SJCRH30 (cell line): ENCODE measurements around the gene MYCBP2. TPM values are rescaled to one million over a fixed set of nuclear protein-coding genes. Genes with fewer than 3 reads are reported as not detected.
"Not testable (repeated sequence)": the region's sequence is repeated elsewhere in the genome, so short reads cannot be mapped to it uniquely, and the experiment has no call there.

Experiments
- DNase-seq, 2 experiments: peaks; one replicate each; pipeline ENCODE4 v3.0.0-alpha.2; 2015 to 2020
- H3K27ac ChIP-seq: fragments of 250-450 bp; sonication (Bioruptor Pico); 2 replicates; pipeline ENCODE4 v1.5.1; 2020; ENCODE audit warnings: mild to moderate bottlenecking, moderate library complexity
- H3K27me3 ChIP-seq: fragments of 250-450 bp; sonication (Bioruptor Pico); 2 replicates; pipeline ENCODE4 v1.5.1; 2020; ENCODE audit warnings: mild to moderate bottlenecking, moderate library complexity
- H3K36me3 ChIP-seq: fragments of 250-450 bp; sonication (Bioruptor Pico); 2 replicates; pipeline ENCODE4 v1.5.1; 2020; ENCODE audit warnings: mild to moderate bottlenecking, moderate library complexity
- H3K4me1 ChIP-seq: fragments of 250-450 bp; sonication (Bioruptor Pico); 2 replicates; pipeline ENCODE4 v1.5.1; 2020; ENCODE audit warnings: mild to moderate bottlenecking, moderate library complexity
- H3K4me3 ChIP-seq: fragments of 250-450 bp; sonication (Bioruptor Pico); 2 replicates; pipeline ENCODE4 v1.5.1; 2020; ENCODE audit warnings: mild to moderate bottlenecking, moderate library complexity
- H3K9me3 ChIP-seq: fragments of 250-450 bp; sonication (Bioruptor Pico); replicated peaks from 2 replicates; pipeline ENCODE4 v1.5.1; 2020; ENCODE audit warnings: mild to moderate bottlenecking, moderate library complexity
- total RNA-seq: library from RNA; depleted of rRNA; stranded (reverse); fragments of >200 nt; shearing (Covaris generic); gene quantifications from 2 replicates; pipeline ENCODE4 v1.2.3, GENCODE V29; 2014

The MYCBP2 gene
- total RNA-seq, 1 experiment from 2014 or later, result 45.2 TPM

DNA sequence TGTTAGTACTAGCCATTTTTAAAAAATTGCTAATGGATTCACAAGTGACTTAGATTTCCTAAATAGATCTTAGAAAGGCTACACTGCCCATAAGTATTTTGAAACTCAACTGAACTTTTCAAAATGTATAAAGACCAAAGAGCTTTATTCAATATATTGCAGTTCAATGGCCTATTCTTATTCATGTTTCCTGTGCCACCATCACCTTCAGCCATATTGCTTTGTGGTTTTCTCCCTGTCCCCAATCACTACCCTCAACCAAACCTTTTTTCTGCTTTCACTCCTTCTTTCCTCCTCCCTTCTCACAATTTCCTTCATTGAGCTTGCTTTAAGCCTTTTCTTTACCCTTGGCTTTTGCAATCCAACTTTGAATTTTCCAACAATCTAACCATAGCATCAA is 100.9 kb downstream of the MYCBP2 start:
- Histone ChIP-seq H3K27me3 (no peaks in the 10 kb centered on the region), H3K27ac (no peak overlapping the region), H3K4me3 (no peak overlapping the region), H3K9me3 (no peaks in the 10 kb centered on the region), H3K4me1 (no peaks in the 10 kb centered on the region), H3K36me3 (peaks cover 2% of the 10 kb centered on the region)
- DNase-seq, result no peak

GRCh38 chr13:77222909-77223308 is 104.0 kb downstream of the MYCBP2 start:
- Histone ChIP-seq H3K4me3 (no peak overlapping the region), H3K27me3 (no peaks in the 10 kb centered on the region), H3K27ac (no peak overlapping the region), H3K36me3 (peaks cover 5% of the 10 kb centered on the region), H3K9me3 (no peaks in the 10 kb centered on the region), H3K4me1 (no peaks in the 10 kb centered on the region)
- no peak for DNase-seq

DNA sequence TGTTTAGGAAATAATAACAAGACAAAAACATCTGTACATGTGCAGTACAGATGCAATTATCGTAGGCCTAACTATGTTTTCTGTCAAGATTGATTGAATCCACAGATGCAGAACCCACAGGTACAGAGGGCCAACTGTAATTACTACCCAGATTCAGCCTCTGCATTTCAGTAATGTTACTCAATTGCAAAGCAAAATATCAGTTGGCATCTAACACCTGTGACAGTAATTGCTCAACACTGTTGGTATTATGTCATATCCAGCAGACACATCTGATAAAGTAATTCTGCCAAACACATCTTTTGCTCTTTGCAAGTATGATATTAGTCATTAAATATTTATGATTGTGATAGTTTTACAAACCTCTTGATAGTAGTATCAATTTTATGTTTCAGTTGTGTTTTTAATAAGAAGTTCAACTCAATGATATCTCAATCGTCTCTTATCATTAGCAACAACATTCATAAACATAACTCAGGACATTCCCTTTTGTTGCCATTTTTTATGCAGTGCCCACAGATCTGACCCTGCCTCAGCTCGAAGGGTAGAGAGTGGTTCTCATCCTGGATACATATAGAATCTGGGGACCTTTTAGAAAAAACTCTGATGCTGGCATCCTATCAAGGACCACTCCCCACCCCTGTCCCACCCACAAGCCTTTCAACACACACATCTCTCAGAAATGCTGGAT is 104.7 kb downstream of the MYCBP2 start:
- DNase-seq, result no peak
- Histone ChIP-seq H3K4me1 (no peaks in the 10 kb centered on the region), H3K4me3 (no peak overlapping the region), H3K36me3 (peaks cover 5% of the 10 kb centered on the region), H3K27ac (no peak overlapping the region), H3K9me3 (no peaks in the 10 kb centered on the region), H3K27me3 (no peaks in the 10 kb centered on the region)

- Histone ChIP-seq H3K9me3 (no peaks in the 10 kb centered on the region), H3K4me1 (no peaks in the 10 kb centered on the region), H3K36me3 (peaks cover 8% of the 10 kb centered on the region), H3K27ac (no peak overlapping the region), H3K27me3 (no peaks in the 10 kb centered on the region), H3K4me3 (no peak overlapping the region)
- DNase-seq, result no peak
Measured at GRCh38 chr13:77219401-77219800, 107.5 kb downstream of the MYCBP2 start.

GRCh38 chr13:77218274-77218673 is 108.6 kb downstream of the MYCBP2 start:
- no peak overlapping the region for H3K4me3 ChIP-seq
- no peaks in the 10 kb centered on the region for H3K9me3 ChIP-seq
- H3K4me1 ChIP-seq, result no peaks in the 10 kb centered on the region
- DNase-seq, result no peak
- H3K36me3 ChIP-seq, result peaks cover 8% of the 10 kb centered on the region
- H3K27ac ChIP-seq, result no peak overlapping the region
- no peaks in the 10 kb centered on the region for H3K27me3 ChIP-seq

DNA sequence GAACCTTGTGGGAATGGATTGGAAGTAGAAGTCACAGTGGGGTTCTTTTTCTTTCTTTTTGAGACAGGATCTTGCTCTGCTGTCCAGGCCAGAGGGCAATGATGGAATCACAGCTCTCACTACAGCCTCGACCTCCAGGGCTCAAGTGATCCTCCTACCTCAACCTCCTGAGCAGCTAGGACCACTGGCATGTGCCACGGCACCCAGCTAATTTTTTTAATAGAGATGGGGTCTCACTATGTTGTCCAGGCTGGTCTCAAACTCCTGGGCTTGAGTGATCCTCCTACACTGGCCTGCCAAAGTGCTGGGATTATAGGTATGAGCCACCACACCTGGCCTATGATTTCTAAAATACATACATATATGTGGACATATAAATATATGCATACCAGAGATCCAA is 111.4 kb downstream of the MYCBP2 start:
- no peak for DNase-seq
- no peaks in the 10 kb centered on the region for H3K9me3 ChIP-seq
- no peaks in the 10 kb centered on the region for H3K4me1 ChIP-seq
- H3K36me3 ChIP-seq, result peaks cover 19% of the 10 kb centered on the region
- H3K27me3 ChIP-seq, result no peaks in the 10 kb centered on the region
- no peak overlapping the region for H3K27ac ChIP-seq
- no peak overlapping the region for H3K4me3 ChIP-seq

DNA sequence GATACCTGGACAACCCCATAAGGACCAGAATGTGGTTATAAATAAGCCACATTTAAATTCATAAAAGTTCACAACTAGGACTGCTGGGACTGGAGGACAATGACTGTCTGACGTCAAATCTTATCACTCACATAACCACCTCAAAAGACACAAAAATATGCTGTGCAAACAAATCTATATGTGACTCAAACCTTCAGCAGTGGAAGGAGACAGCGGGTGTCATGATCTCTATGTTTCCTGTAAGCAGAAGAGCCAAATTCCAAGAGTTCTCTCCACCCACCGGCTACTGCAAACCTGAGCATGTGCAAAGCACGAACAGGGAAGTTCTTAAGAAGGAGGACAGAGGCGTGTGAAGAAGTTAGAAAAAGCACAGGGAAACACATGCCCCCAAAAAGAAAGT is 113.2 kb downstream of the MYCBP2 start:
- H3K4me3 ChIP-seq, result no peak overlapping the region
- H3K9me3 ChIP-seq, result no peaks in the 10 kb centered on the region
- H3K27me3 ChIP-seq, result no peaks in the 10 kb centered on the region
- no peaks in the 10 kb centered on the region for H3K4me1 ChIP-seq
- H3K36me3 ChIP-seq, result peaks cover 19% of the 10 kb centered on the region
- H3K27ac ChIP-seq, result no peak overlapping the region
- DNase-seq, result no peak

- Histone ChIP-seq H3K36me3 (peaks cover 16% of the 10 kb centered on the region), H3K9me3 (no peaks in the 10 kb centered on the region), H3K27ac (no peak overlapping the region), H3K4me3 (no peak overlapping the region), H3K4me1 (no peaks in the 10 kb centered on the region), H3K27me3 (no peaks in the 10 kb centered on the region)
- DNase-seq, result no peak
Measured at GRCh38 chr13:77207943-77208342, 119.0 kb downstream of the MYCBP2 start.

- not testable (repeated sequence) for H3K27ac ChIP-seq, H3K4me3 ChIP-seq, H3K4me1 ChIP-seq, H3K9me3 ChIP-seq, H3K27me3 ChIP-seq, DNase-seq
- peaks cover 11% of the 10 kb centered on the region for H3K36me3 ChIP-seq
Measured at GRCh38 chr13:77198995-77199394, 127.9 kb downstream of the MYCBP2 start.

DNA sequence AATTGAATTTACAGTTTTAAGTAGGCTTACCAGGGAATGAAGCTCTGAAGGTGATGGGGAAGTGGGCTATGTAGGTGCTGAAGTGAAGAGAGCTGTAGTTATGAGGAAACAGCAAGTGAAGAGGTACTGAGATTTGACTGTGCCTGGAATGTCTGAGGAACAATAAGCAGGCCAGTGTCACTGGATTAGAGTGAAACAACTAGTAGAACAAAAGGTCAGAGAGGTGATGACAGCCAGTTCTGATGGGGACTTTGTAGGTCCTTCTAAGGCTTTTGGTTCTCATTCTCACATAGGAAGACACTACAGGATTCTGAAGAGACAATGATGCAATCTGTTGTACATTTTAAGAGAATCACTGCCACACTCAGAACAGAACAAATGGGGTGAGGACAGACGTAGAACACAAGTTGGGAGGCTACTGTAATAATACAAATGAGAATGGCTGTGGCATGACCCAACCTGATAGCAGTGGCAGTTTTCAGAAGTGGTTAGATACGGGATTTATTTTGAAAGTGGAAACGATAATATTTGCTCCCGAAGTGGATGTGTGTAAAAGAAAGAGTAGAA is 130.8 kb downstream of the MYCBP2 start:
- peaks cover 17% of the 10 kb centered on the region for H3K36me3 ChIP-seq
- no peaks in the 10 kb centered on the region for H3K4me1 ChIP-seq
- no peaks in the 10 kb centered on the region for H3K9me3 ChIP-seq
- no peak overlapping the region for H3K4me3 ChIP-seq
- no peak for DNase-seq
- no peaks in the 10 kb centered on the region for H3K27me3 ChIP-seq
- no peak overlapping the region for H3K27ac ChIP-seq

GRCh38 chr13:77190349-77190958 is 136.4 kb downstream of the MYCBP2 start:
- no peak overlapping the region for H3K27ac ChIP-seq
- no peak for DNase-seq
- no peak overlapping the region for H3K4me3 ChIP-seq
- H3K36me3 ChIP-seq, result peaks cover 25% of the 10 kb centered on the region
- H3K27me3 ChIP-seq, result no peaks in the 10 kb centered on the region
- no peaks in the 10 kb centered on the region for H3K4me1 ChIP-seq
- H3K9me3 ChIP-seq, result no peaks in the 10 kb centered on the region

GRCh38 chr13:77185721-77186120 is 141.2 kb downstream of the MYCBP2 start:
- H3K4me1 ChIP-seq, result no peaks in the 10 kb centered on the region
- no peak overlapping the region for H3K27ac ChIP-seq
- H3K27me3 ChIP-seq, result no peaks in the 10 kb centered on the region
- peaks cover 24% of the 10 kb centered on the region for H3K36me3 ChIP-seq
- H3K4me3 ChIP-seq, result no peak overlapping the region
- no peak for DNase-seq
- no peaks in the 10 kb centered on the region for H3K9me3 ChIP-seq

DNA sequence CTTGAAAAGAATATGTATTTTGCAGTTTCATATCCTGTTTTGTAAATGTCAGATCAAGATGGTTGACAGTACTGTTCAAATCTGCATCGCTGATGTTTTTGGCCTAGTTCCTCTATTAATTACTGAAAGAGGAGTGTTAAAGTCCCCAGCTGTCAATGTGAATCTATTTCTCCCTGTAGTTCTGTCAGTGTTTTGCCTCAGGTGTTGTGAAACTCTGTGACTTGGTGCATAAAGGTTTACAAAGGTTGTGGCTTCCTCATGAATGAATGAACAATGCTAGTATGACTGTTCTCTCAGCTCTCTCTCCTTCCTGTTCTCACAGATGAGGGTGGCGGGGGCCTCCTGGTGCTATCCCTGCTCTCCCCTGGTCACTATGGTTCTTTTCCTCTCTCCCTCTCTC is 142.4 kb downstream of the MYCBP2 start:
- Histone ChIP-seq H3K36me3 (peaks cover 26% of the 10 kb centered on the region), H3K27me3 (no peaks in the 10 kb centered on the region), H3K27ac (no peak overlapping the region), H3K4me1 (no peaks in the 10 kb centered on the region), H3K4me3 (no peak overlapping the region), H3K9me3 (no peaks in the 10 kb centered on the region)
- no peak for DNase-seq

- Histone ChIP-seq H3K4me1 (no peaks in the 10 kb centered on the region), H3K27me3 (no peaks in the 10 kb centered on the region), H3K4me3 (no peak overlapping the region), H3K36me3 (peaks cover 25% of the 10 kb centered on the region), H3K9me3 (no peaks in the 10 kb centered on the region), H3K27ac (no peak overlapping the region)
- DNase-seq, result no peak
Measured at GRCh38 chr13:77180011-77180410, 146.9 kb downstream of the MYCBP2 start.

GRCh38 chr13:77177646-77178045 is 149.2 kb downstream of the MYCBP2 start:
- Histone ChIP-seq H3K9me3 (no peaks in the 10 kb centered on the region), H3K27ac (no peak overlapping the region), H3K4me3 (no peak overlapping the region), H3K27me3 (no peaks in the 10 kb centered on the region), H3K36me3 (peaks cover 33% of the 10 kb centered on the region), H3K4me1 (no peaks in the 10 kb centered on the region)
- no peak for DNase-seq

- no peak for DNase-seq
- Histone ChIP-seq H3K27me3 (no peaks in the 10 kb centered on the region), H3K9me3 (no peaks in the 10 kb centered on the region), H3K4me3 (no peak overlapping the region), H3K4me1 (no peaks in the 10 kb centered on the region), H3K36me3 (peaks cover 33% of the 10 kb centered on the region), H3K27ac (no peak overlapping the region)
Measured at GRCh38 chr13:77176350-77176749, 150.5 kb downstream of the MYCBP2 start.
